Right cardiac atrium (tissue), 5 donors: ENCODE measurements around the gene SPATA2L. TPM values are rescaled to one million over a fixed set of nuclear protein-coding genes. Genes with fewer than 3 reads are reported as not detected.

Source experiments
- ATAC-seq, 2 donors: fragments of 200-7000 bp; cut with Tn5 transposase; one replicate each; pipeline versions ENCODE4 v1.8.0 to v1.9.1; 2020; ENCODE audit warnings: moderate library complexity in 2 of 2, mild to moderate bottlenecking in 1 of 2
- DNase-seq, 3 donors: peaks; one replicate each; pipeline ENCODE4 v3.0.0-alpha.2; 2020
- H3K27ac ChIP-seq: one replicate; pipeline ENCODE4 v1.5.1; 2013; ENCODE audit warnings: mild to moderate bottlenecking, low read length, control low read depth, moderate library complexity
- H3K27me3 ChIP-seq: one replicate; pipeline ENCODE4 v1.6.1; 2013; ENCODE audit not compliant: control insufficient read depth, insufficient read depth
- H3K4me1 ChIP-seq: one replicate; pipeline ENCODE4 v1.6.1; 2013; ENCODE audit warnings: low read length; ENCODE audit not compliant: control insufficient read depth, insufficient read depth
- H3K4me3 ChIP-seq: one replicate; pipeline ENCODE4 v1.5.1; 2013; ENCODE audit warnings: low read length, control low read depth
- H3K9me3 ChIP-seq: one replicate; pipeline ENCODE4 v1.6.1; 2013; ENCODE audit warnings: low read length; ENCODE audit not compliant: control insufficient read depth
- WGBS: extraction: QIAGEN DNeasy Blood & Tissue Kit; methylation state at CpG from one replicate; pipeline ENCODE4 v1.1.7; 2013; 5-methylcytosine and 5-hydroxymethylcytosine counted together
- intact Hi-C, 4 donors: fragments of 100-400 bp; cut with DNase I; formaldehyde crosslinking; loops; one replicate each; pipeline versions ENCODE4 v1.11.0 to v1.14.0; 2022 to 2023
- polyA plus RNA-seq: library from polyadenylated mRNA; stranded (reverse); fragments of 200-250 nt; gene quantifications from one replicate; pipeline ENCODE4 v1.2.3, GENCODE V29; 2013
- total RNA-seq, 4 donors: library from RNA; stranded (reverse); fragmentation: NEBNext Ultra II Directional; extraction: Animal tissue kit (Norgen Biotek cat#: 25700); gene quantifications; one replicate each; pipeline ENCODE4 v1.2.1, GENCODE V29; 2021
- donor health status: healthy with polysubstance abuse.
- donor health status: DM: no; HTN: yes; CAD: no.
- donor health status: DM: no; HTN: no; CAD: no.
- donor health status: DM: no; HTN: yes; CAD: no; lungs with severe emphysema.
- donor health status: DM: yes; HTN: yes; CAD: no.

The SPATA2L gene
- total and polyA plus RNA-seq, 5 donors: 2.3 to 5.2 (median 3.5) TPM

GRCh38 chr16:89716916-89717687 lies 15.6 kb upstream of the SPATA2L start:
- intact Hi-C loops: no loop called here
- no peak overlapping the region for H3K4me3 ChIP-seq
- ATAC-seq: no peak
- H3K4me1 ChIP-seq: peaks cover 3% of the 10 kb centered on the region
- peak in 1 of 3 donors; percentile 56 for DNase-seq
- H3K9me3 ChIP-seq: no peaks in the 10 kb centered on the region
- 87% methylated on average over 29 of the region's 29 CpGs for WGBS
- H3K27me3 ChIP-seq: no peaks in the 10 kb centered on the region
- no peak overlapping the region for H3K27ac ChIP-seq

GRCh38 chr16:89716493-89716892 lies 15.0 kb upstream of the SPATA2L start:
- H3K27ac ChIP-seq: no peak overlapping the region
- no peak overlapping the region for H3K4me3 ChIP-seq
- peaks cover 3% of the 10 kb centered on the region for H3K4me1 ChIP-seq
- no peaks in the 10 kb centered on the region for H3K9me3 ChIP-seq
- DNase-seq: no peak
- ATAC-seq: no peak
- 90% methylated on average over 15 of the region's 15 CpGs for WGBS
- H3K27me3 ChIP-seq: no peaks in the 10 kb centered on the region
- intact Hi-C loops: no loop called here

- H3K27ac ChIP-seq: no peak overlapping the region
- ATAC-seq (no peak), DNase-seq (peak in 1 of 3 donors; percentile 60)
- WGBS: 15% methylated on average over 22 of the region's 22 CpGs
- H3K4me1 ChIP-seq: no peaks in the 10 kb centered on the region
- H3K9me3 ChIP-seq: no peaks in the 10 kb centered on the region
- H3K4me3 ChIP-seq: no peak overlapping the region
- intact Hi-C loops: no loop called here
- H3K27me3 ChIP-seq: no peaks in the 10 kb centered on the region
Measured at GRCh38 chr16:89712274-89712781, 10.8 kb upstream of the SPATA2L start.

GRCh38 chr16:89711601-89712273 lies 10.2 kb upstream of the SPATA2L start:
- no peak overlapping the region for H3K27ac ChIP-seq
- H3K27me3 ChIP-seq: no peaks in the 10 kb centered on the region
- no peak overlapping the region for H3K4me3 ChIP-seq
- H3K4me1 ChIP-seq: no peaks in the 10 kb centered on the region
- peak; percentile 51 to 75 for ATAC-seq
- 6% methylated on average over 46 of the region's 48 CpGs for WGBS
- peak; percentile 48 to 86 (median 76) for DNase-seq
- intact Hi-C loops: no loop called here
- no peaks in the 10 kb centered on the region for H3K9me3 ChIP-seq

GRCh38 chr16:89710709-89711564 lies 9.4 kb upstream of the SPATA2L start:
- intact Hi-C loops: no loop called here
- no peaks in the 10 kb centered on the region for H3K27me3 ChIP-seq
- peak; percentile 2 to 10 for ATAC-seq

GRCh38 chr16:89709716-89710432 lies 8.4 kb upstream of the SPATA2L start:
- intact Hi-C loops: loop anchor here in 2 of 4 donors (5.0 to 10.0 kb wide), 3 partner anchors 82 to 155 kb away; no protein-coding TSS in a partner anchor
- Histone ChIP-seq H3K4me1 (no peaks in the 10 kb centered on the region), H3K27ac (no peak overlapping the region), H3K9me3 (no peaks in the 10 kb centered on the region), H3K4me3 (no peak overlapping the region), H3K27me3 (no peaks in the 10 kb centered on the region)
- DNase-seq: peak in 1 of 3 donors; percentile 31
- ATAC-seq: no peak
- WGBS: 83% methylated on average over 19 of the region's 19 CpGs

More at GRCh38 chr16:89710709-89711564, 9.4 kb upstream of the SPATA2L start:
- DNase-seq: peak in 1 of 3 donors; percentile 55
- Histone ChIP-seq H3K4me3 (no peak overlapping the region), H3K27ac (no peak overlapping the region), H3K4me1 (no peaks in the 10 kb centered on the region), H3K9me3 (no peaks in the 10 kb centered on the region)
- 76% methylated on average over 63 of the region's 63 CpGs for WGBS

- WGBS: 86% methylated on average over 10 of the region's 10 CpGs
- H3K27ac ChIP-seq: no peak overlapping the region
- ATAC-seq (no peak), DNase-seq (peak in 1 of 3 donors; percentile 26)
- H3K9me3 ChIP-seq: no peaks in the 10 kb centered on the region
- H3K4me3 ChIP-seq: no peak overlapping the region
- no peaks in the 10 kb centered on the region for H3K27me3 ChIP-seq
- no peaks in the 10 kb centered on the region for H3K4me1 ChIP-seq
- intact Hi-C loops: loop anchor here in 2 of 4 donors (5.0 to 10.0 kb wide), 3 partner anchors 83 to 156 kb away; no protein-coding TSS in a partner anchor
Measured at GRCh38 chr16:89709166-89709565, 7.7 kb upstream of the SPATA2L start.

GRCh38 chr16:89708481-89708931 lies 7.0 kb upstream of the SPATA2L start:
- H3K4me1 ChIP-seq: no peaks in the 10 kb centered on the region
- ATAC-seq: no peak
- intact Hi-C loops: loop anchor here in 2 of 4 donors (5.0 to 10.0 kb wide), 3 partner anchors 84 to 156 kb away; no protein-coding TSS in a partner anchor
- H3K4me3 ChIP-seq: no peak overlapping the region
- no peak overlapping the region for H3K27ac ChIP-seq
- WGBS: 82% methylated on average over 19 of the region's 19 CpGs
- no peaks in the 10 kb centered on the region for H3K9me3 ChIP-seq
- no peaks in the 10 kb centered on the region for H3K27me3 ChIP-seq
- peak in 1 of 3 donors; percentile 48 for DNase-seq

- H3K4me3 ChIP-seq: no peak overlapping the region
- intact Hi-C loops: loop anchor here in 2 of 4 donors (5.0 to 10.0 kb wide), 3 partner anchors 85 to 157 kb away; no protein-coding TSS in a partner anchor
- H3K27me3 ChIP-seq: no peaks in the 10 kb centered on the region
- no peaks in the 10 kb centered on the region for H3K4me1 ChIP-seq
- 87% methylated on average over 9 of the region's 9 CpGs for WGBS
- DNase-seq (peak in 1 of 3 donors; percentile 28), ATAC-seq (no peak)
- no peaks in the 10 kb centered on the region for H3K9me3 ChIP-seq
- no peak overlapping the region for H3K27ac ChIP-seq
Measured at GRCh38 chr16:89707695-89708094, 6.2 kb upstream of the SPATA2L start.
